Measurements from ENCODE around the gene PEDS1.
A peak's percentile ranks its signal among the peaks of the same experiment; 100 is the strongest.

Gene PEDS1

DNA sequence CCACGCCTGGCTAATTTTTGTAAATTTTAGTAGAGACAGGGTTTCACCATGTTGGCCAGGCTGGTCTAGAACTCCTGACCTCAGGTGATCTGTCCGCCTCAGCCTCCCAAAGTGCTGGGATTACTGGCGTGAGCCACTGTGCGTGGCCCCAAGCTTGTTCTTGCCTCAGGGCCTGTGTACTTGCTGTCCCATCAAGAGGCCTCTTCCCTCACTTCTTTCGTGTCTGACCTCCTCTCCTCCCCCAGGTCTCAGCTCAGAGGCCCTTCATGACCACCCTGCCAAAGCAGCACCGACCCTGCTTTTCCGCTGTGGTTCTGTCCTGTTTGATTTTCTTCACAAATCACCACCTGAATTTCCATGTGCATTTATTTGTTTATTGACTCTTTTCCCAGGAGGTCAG is 30.1 kb downstream of the PEDS1 start:
- TF ChIP-seq, protein P1, sequence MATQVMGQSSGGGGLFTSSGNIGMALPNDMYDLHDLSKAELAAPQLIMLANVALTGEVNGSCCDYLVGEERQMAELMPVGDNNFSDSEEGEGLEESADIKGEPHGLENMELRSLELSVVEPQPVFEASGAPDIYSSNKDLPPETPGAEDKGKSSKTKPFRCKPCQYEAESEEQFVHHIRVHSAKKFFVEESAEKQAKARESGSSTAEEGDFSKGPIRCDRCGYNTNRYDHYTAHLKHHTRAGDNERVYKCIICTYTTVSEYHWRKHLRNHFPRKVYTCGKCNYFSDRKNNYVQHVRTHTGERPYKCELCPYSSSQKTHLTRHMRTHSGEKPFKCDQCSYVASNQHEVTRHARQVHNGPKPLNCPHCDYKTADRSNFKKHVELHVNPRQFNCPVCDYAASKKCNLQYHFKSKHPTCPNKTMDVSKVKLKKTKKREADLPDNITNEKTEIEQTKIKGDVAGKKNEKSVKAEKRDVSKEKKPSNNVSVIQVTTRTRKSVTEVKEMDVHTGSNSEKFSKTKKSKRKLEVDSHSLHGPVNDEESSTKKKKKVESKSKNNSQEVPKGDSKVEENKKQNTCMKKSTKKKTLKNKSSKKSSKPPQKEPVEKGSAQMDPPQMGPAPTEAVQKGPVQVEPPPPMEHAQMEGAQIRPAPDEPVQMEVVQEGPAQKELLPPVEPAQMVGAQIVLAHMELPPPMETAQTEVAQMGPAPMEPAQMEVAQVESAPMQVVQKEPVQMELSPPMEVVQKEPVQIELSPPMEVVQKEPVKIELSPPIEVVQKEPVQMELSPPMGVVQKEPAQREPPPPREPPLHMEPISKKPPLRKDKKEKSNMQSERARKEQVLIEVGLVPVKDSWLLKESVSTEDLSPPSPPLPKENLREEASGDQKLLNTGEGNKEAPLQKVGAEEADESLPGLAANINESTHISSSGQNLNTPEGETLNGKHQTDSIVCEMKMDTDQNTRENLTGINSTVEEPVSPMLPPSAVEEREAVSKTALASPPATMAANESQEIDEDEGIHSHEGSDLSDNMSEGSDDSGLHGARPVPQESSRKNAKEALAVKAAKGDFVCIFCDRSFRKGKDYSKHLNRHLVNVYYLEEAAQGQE (IDR thresholded peaks at IDR 0.05; ENCODE audit: insufficient read depth in 1 of 2, low read depth in 2 of 2, low read length in 2 of 2), result no peak
- TF ChIP-seq POLR2AphosphoS5 (IDR thresholded peaks at IDR 0.05; ENCODE audit: low read depth, low read length), result no peak
- no peak for TF ChIP-seq FOXP2 (optimal IDR thresholded peaks at IDR 0.05; ENCODE audit: borderline replicate concordance, extremely low read depth, extremely low read length, insufficient read depth)
- TF ChIP-seq SIN3A (IDR thresholded peaks at IDR 0.05; ENCODE audit: borderline replicate concordance, insufficient read depth, low read length), result no peak
- no peak for TF ChIP-seq TAF1 (IDR thresholded peaks at IDR 0.05; ENCODE audit: borderline replicate concordance, insufficient read depth, low read length)

DNA sequence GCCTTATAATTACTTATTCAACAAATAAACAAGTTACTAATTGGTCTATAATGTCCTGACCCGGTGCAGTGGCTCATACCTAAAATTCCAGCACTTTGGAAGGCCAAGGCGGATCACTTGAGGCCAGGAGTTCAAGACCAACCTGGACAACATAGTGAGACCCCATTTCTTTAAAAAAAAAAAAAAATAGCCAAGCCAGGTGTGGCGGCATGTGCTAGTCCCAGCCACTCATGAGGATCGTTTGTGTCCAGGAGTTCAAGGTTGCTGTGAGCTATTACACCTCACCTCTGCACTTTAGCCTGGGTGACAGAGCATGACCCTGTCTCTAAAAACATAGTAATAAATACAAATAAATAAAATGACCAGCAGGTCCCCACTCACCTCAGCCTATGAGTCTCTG is 30.8 kb downstream of the PEDS1 start:
- TF ChIP-seq TAF1 (IDR thresholded peaks at IDR 0.05; ENCODE audit: borderline replicate concordance, insufficient read depth, low read length), result no peak
- TF ChIP-seq SIN3A (IDR thresholded peaks at IDR 0.05; ENCODE audit: borderline replicate concordance, insufficient read depth, low read length), result no peak

DNA sequence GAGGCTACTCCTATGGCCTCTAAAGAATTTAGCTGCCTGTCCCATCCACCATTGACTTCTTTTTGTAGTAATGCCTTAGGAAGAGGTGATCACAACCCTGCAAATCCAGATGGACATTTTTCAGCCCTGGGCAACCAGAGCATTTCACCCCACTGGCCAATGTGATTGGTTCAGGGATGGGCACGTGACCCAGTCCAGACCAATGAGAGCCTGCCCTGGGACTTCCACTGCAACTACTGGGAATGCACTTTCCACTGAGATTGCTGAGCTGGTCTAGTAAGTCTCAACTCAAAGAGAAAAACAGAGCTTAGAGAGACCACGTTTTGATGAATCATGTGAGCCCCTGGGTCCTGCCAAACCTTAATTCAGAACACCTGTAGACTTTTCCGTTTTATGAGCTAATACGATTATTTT is 31.7 kb downstream of the PEDS1 start:
- TF ChIP-seq TAF1 (IDR thresholded peaks at IDR 0.05; ENCODE audit: borderline replicate concordance, insufficient read depth, low read length) (no peak), SIN3A (IDR thresholded peaks at IDR 0.05; ENCODE audit: borderline replicate concordance, insufficient read depth, low read length) (no peak)

DNA sequence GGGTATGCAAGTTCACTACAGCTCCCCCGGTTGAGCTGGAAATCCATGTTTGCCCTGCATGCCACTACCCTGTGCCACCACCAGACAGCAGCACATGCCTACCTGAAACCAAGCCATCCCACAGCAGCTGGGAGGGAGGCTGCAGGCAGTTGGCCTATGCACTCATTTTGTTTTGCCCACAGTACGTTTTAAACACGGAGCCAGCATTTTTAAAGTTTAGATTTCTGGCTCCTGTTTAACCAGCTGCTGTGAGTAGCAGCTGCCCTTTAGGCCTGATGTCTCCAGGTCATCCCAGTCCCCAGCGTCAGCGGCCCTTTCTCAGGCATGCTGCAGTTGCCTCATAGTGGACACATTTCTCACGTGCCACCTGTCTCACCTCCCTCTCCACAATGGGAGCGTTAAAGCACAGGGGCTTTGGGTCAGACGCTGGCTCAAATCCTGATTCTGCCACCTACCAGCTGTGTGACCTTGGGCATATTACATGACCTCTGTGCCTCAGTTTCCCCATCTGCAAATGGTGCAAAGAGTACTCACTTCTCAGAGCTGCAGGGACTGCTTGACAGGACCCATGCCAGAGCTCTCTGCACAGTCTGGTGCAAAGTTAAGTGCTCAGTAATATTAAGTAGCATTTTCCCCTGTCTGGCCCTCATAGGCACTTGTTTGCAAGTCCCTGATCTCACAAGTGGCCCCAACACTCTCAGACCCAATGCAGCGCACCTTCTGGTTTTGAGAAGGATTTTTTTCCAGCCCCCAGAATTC is 32.4 kb downstream of the PEDS1 start:
- TF ChIP-seq FOXP2 (optimal IDR thresholded peaks at IDR 0.05; ENCODE audit: borderline replicate concordance, extremely low read depth, extremely low read length, insufficient read depth) (peak; percentile 25), POLR2AphosphoS5 (IDR thresholded peaks at IDR 0.05; ENCODE audit: low read depth, low read length) (0 out of 2 replicates have a peak, but pooled peaks have one; percentile 21), TAF1 (IDR thresholded peaks at IDR 0.05; ENCODE audit: borderline replicate concordance, insufficient read depth, low read length) (no peak)

DNA sequence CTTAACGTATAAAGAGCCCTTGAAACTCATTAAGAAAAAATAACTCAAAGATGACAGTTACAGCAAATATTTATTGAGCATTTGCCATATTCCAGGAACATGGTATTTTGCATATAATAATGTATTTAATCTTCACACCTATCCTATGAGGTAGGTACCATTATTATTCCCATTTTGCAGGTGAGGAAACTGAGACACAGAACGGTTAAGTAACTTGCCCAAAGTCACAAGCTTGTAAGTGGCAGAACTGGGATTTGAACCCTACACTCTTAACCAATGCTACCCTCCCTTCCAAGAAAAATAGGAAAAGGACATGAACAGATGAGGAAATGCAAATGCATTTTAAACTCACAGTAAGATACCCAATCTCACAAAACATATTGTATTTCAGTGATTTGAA is 35.3 kb downstream of the PEDS1 start:
- TF ChIP-seq TAF1 (IDR thresholded peaks at IDR 0.05; ENCODE audit: borderline replicate concordance, insufficient read depth, low read length), result no peak
- no peak for TF ChIP-seq POLR2AphosphoS5 (IDR thresholded peaks at IDR 0.05; ENCODE audit: low read depth, low read length)
- TF ChIP-seq SIN3A (IDR thresholded peaks at IDR 0.05; ENCODE audit: borderline replicate concordance, insufficient read depth, low read length), result no peak
- no peak for TF ChIP-seq FOXP2 (optimal IDR thresholded peaks at IDR 0.05; ENCODE audit: borderline replicate concordance, extremely low read depth, extremely low read length, insufficient read depth)
- TF ChIP-seq, protein P1 (IDR thresholded peaks at IDR 0.05; ENCODE audit: insufficient read depth in 1 of 2, low read depth in 2 of 2, low read length in 2 of 2), result no peak

- no peak for TF ChIP-seq TAF1 (IDR thresholded peaks at IDR 0.05; ENCODE audit: borderline replicate concordance, insufficient read depth, low read length)
- no peak for TF ChIP-seq FOXP2 (optimal IDR thresholded peaks at IDR 0.05; ENCODE audit: borderline replicate concordance, extremely low read depth, extremely low read length, insufficient read depth)
- TF ChIP-seq, protein P1 (IDR thresholded peaks at IDR 0.05; ENCODE audit: insufficient read depth in 1 of 2, low read depth in 2 of 2, low read length in 2 of 2), result no peak
- TF ChIP-seq SIN3A (IDR thresholded peaks at IDR 0.05; ENCODE audit: borderline replicate concordance, insufficient read depth, low read length), result no peak
- TF ChIP-seq POLR2AphosphoS5 (IDR thresholded peaks at IDR 0.05; ENCODE audit: low read depth, low read length), result no peak
Measured at GRCh38 chr20:50116368-50116999, 37.0 kb downstream of the PEDS1 start.

All from PFSK-1 (cell line).